K562 (cell line): Measurements from ENCODE around the gene HDAC3. TPM values are rescaled to one million over a fixed set of nuclear protein-coding genes. Genes with fewer than 3 reads are reported as not detected.

Source experiments
- C11orf30 ChIP-seq: fragments of 450-650 bp; IDR thresholded peaks from 2 replicates; pipeline ENCODE4 v1.6.1; 2016; ENCODE audit warnings: low read depth, mild to moderate bottlenecking
- CXXC5 ChIP-seq: fragments of 250-450 bp; sonication (Bioruptor Pico); IDR thresholded peaks from 2 replicates; pipeline ENCODE4 v1.8.0; 2022; ENCODE audit warnings: inconsistent platforms, mild to moderate bottlenecking, moderate library complexity
- LCOR ChIP-seq: sonication (generic); formaldehyde crosslinking; IDR thresholded peaks from 2 replicates; pipeline ENCODE4 v1.8.0; 2022; ENCODE audit warnings: mild to moderate bottlenecking, missing genetic modification reagents
- YY1 ChIP-seq, 3 experiments: IDR thresholded peaks; 2 replicates each; pipeline ENCODE4 v1.6.1; 2011; ENCODE audit warnings: low read length in 2 of 3, mild to moderate bottlenecking in 2 of 3, moderate library complexity in 2 of 3, borderline replicate concordance in 1 of 3, control low read depth in 1 of 3, low read depth in 1 of 3; ENCODE audit not compliant: insufficient read depth in 3 of 3, insufficient replicate concordance in 2 of 3, control insufficient read depth in 1 of 3, insufficient read length in 1 of 3; ENCODE audit errors: extremely low read depth in 1 of 3
- ZC3H11A ChIP-seq: IDR thresholded peaks from 2 replicates; pipeline ENCODE4 v1.6.1; 2012; ENCODE audit warnings: low read depth, low read length, improper control_type of control experiment
- polyA plus RNA-seq, 8 experiments: library from polyadenylated mRNA; depleted of rRNA in 4 of 8; stranded (reverse) in 5 of 8; unstranded in 3 of 8; fragments of >200 nt; fragmentation: Nextera tagmentation in 2 of 8; fragmentation: Illumina TruSeq in 1 of 8; extraction: Ambion mirVana in 2 of 8; extraction: Trizol in 1 of 8; gene quantifications; 2 replicates each; pipeline versions ENCODE4 v1.2.1 to v1.2.3, GENCODE V29; 2011 to 2014; ENCODE audit warnings: inconsistent platforms in 1 of 8, missing spikeins in 1 of 8
- total RNA-seq, 7 experiments: library from RNA; depleted of rRNA in 6 of 7; stranded (reverse); fragments of >200 nt in 6 of 7; fragmentation: Illumina TruSeq in 2 of 7; extraction: Trizol in 2 of 7; gene quantifications; 2 replicates each; pipeline versions ENCODE4 v1.2.1 to v1.2.3, GENCODE V29; 2011 to 2021; ENCODE audit warnings: low replicate concordance in 1 of 7
- TF ChIP-seq, protein P1 (sequence below): fragments of 150-350 bp; conservative IDR thresholded peaks from 2 replicates; pipeline ENCODE4 v1.6.1; 2014; ENCODE audit warnings: low read length

HDAC3 gene
- total and polyA plus RNA-seq, 9 of the 15 experiments (the other 6 are each of a cell fraction or from before 2014, with no cell fraction given), result 89.7 to 191 (median 119) TPM

DNA sequence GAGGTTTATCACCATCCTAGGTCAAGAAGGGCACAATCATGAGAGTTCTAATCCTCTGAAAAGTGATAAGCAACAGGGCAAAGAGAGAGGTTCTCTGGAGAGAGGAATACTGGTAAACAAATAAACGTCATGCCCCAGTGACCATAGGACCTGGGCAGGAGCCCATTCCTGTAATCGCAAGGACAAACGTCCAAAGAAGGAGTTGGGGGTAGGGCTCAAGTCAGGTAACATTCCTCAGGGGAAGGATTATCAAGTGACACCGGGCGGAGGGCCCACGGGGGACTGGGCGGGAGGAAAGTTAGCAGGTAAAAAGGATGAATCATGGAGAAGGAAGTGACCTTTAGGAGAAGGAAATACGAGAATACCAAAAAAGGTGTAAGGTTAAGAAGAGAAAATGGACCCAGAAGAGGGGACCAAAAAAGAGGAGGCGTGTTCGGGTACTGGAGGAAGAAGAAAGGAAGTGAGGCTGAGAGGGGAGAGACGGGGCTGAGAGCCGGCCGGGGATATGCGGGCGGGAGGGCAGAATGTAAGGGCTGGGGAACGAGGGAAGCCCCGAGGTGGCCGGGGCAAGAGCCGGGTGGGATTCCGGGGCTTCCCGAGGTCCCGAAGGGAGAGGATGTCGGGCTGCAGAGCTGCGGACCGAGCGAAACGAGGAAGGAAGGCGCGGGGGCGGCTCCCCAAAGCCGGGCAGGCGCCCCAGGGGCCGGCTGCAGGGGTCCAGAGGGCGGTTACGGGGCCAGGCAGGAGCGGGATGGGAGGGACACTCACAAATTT, 18.4 kb downstream of the HDAC3 start (continued):
- TF ChIP-seq, protein P1, sequence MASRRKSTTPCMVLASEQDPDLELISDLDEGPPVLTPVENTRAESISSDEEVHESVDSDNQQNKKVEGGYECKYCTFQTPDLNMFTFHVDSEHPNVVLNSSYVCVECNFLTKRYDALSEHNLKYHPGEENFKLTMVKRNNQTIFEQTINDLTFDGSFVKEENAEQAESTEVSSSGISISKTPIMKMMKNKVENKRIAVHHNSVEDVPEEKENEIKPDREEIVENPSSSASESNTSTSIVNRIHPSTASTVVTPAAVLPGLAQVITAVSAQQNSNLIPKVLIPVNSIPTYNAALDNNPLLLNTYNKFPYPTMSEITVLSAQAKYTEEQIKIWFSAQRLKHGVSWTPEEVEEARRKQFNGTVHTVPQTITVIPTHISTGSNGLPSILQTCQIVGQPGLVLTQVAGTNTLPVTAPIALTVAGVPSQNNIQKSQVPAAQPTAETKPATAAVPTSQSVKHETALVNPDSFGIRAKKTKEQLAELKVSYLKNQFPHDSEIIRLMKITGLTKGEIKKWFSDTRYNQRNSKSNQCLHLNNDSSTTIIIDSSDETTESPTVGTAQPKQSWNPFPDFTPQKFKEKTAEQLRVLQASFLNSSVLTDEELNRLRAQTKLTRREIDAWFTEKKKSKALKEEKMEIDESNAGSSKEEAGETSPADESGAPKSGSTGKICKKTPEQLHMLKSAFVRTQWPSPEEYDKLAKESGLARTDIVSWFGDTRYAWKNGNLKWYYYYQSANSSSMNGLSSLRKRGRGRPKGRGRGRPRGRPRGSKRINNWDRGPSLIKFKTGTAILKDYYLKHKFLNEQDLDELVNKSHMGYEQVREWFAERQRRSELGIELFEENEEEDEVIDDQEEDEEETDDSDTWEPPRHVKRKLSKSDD, result no peak
- TF ChIP-seq LCOR (CRISPR knock-in tag) (no peak), CXXC5 (CRISPR knock-in tag) (no peak), ZC3H11A (0 out of 2 replicates have a peak, but pooled peaks have one; percentile 55), YY1 (IDR thresholded peaks at IDR 0.05; ENCODE audit: borderline replicate concordance in 1 of 3, control insufficient read depth in 1 of 3, extremely low read depth in 1 of 3, insufficient read depth in 3 of 3, insufficient read length in 1 of 3, insufficient replicate concordance in 2 of 3, low read depth in 1 of 3, low read length in 2 of 3) (peak in 1 of 3 experiments; percentile 4), C11orf30 (peak; percentile 76)
